Liver (tissue), 9 donors: Measurements from ENCODE around the gene NCOA4. TPM values are rescaled to one million over a fixed set of nuclear protein-coding genes. Genes with fewer than 3 reads are reported as not detected.

ENCODE experiments used
- DNase-seq: peaks from one replicate; pipeline ENCODE4 v3.0.0-alpha.2; 2017; ENCODE audit warnings: low spot score
- H3K27ac ChIP-seq, 2 donors: one replicate each; pipeline ENCODE4 v1.7.0; 2013; ENCODE audit warnings: inconsistent platforms in 2 of 2, low read length in 2 of 2, control low read depth in 1 of 2, low read depth in 1 of 2, mild to moderate bottlenecking in 1 of 2
- H3K27me3 ChIP-seq, 4 donors: one replicate each; pipeline versions ENCODE4 v1.6.1 to v1.7.0; 2013; ENCODE audit warnings: low read length in 3 of 4, inconsistent platforms in 1 of 4, mild to moderate bottlenecking in 1 of 4, moderate library complexity in 1 of 4; ENCODE audit not compliant: control insufficient read depth in 4 of 4, insufficient read depth in 4 of 4
- H3K36me3 ChIP-seq, 4 donors: one replicate each; pipeline versions ENCODE4 v1.6.1 to v1.7.0; 2013; ENCODE audit warnings: low read length in 3 of 4, mild to moderate bottlenecking in 3 of 4, low read depth in 1 of 4, moderate library complexity in 1 of 4; ENCODE audit not compliant: control insufficient read depth in 4 of 4, insufficient read depth in 3 of 4
- H3K4me1 ChIP-seq, 4 donors: one replicate each; pipeline versions ENCODE4 v1.6.1 to v1.7.0; 2013; ENCODE audit warnings: low read length in 3 of 4, mild to moderate bottlenecking in 3 of 4, moderate library complexity in 1 of 4; ENCODE audit not compliant: control insufficient read depth in 4 of 4, insufficient read depth in 4 of 4
- H3K4me3 ChIP-seq, 3 donors: one replicate each; pipeline versions ENCODE4 v1.6.1 to v1.7.0; 2013; ENCODE audit warnings: low read length in 3 of 3, control low read depth in 1 of 3, low read depth in 1 of 3, mild to moderate bottlenecking in 1 of 3
- H3K9ac ChIP-seq, 2 donors: one replicate each; pipeline ENCODE4 v1.7.0; 2013; ENCODE audit warnings: low read length in 2 of 2, mild to moderate bottlenecking in 2 of 2, moderate library complexity in 2 of 2, control low read depth in 1 of 2, low read depth in 1 of 2
- H3K9me3 ChIP-seq, 4 donors: one replicate each; pipeline versions ENCODE4 v1.6.1 to v1.7.0; 2013; ENCODE audit warnings: low read length in 3 of 4; ENCODE audit not compliant: control insufficient read depth in 4 of 4
- EGR1 ChIP-seq, 2 donors: IDR thresholded peaks; 2 replicates each; pipeline ENCODE4 v1.6.1; 2016 to 2018; ENCODE audit warnings: antibody characterized with exemption in 2 of 2, low read depth in 2 of 2
- FOXA1 ChIP-seq: IDR thresholded peaks from 2 replicates; pipeline ENCODE4 v1.6.1; 2016; ENCODE audit warnings: antibody characterized with exemption
- FOXA2 ChIP-seq: IDR thresholded peaks from 2 replicates; pipeline ENCODE4 v1.6.1; 2016; ENCODE audit warnings: antibody characterized with exemption
- GABPA ChIP-seq, 2 donors: IDR thresholded peaks in 1 of 2; conservative IDR thresholded peaks in 1 of 2; 2 replicates each; pipeline ENCODE4 v1.6.1; 2016; ENCODE audit warnings: antibody characterized with exemption in 2 of 2, mild to moderate bottlenecking in 1 of 2, moderate library complexity in 1 of 2
- HNF4G ChIP-seq: IDR thresholded peaks from 2 replicates; pipeline ENCODE4 v1.6.1; 2016; ENCODE audit warnings: antibody characterized with exemption
- JUND ChIP-seq, 2 donors: IDR thresholded peaks; 2 replicates each; pipeline ENCODE4 v1.6.1; 2016; ENCODE audit warnings: antibody characterized with exemption in 2 of 2
- NR2F2 ChIP-seq: IDR thresholded peaks from 2 replicates; pipeline ENCODE4 v1.6.1; 2016; ENCODE audit warnings: antibody characterized with exemption
- RAD21 ChIP-seq, 2 donors: IDR thresholded peaks; 2 replicates each; pipeline ENCODE4 v1.6.1; 2016; ENCODE audit warnings: antibody characterized with exemption in 2 of 2, mild to moderate bottlenecking in 2 of 2
- SP1 ChIP-seq: IDR thresholded peaks from 2 replicates; pipeline ENCODE4 v1.6.1; 2018; ENCODE audit warnings: antibody characterized with exemption, mild to moderate bottlenecking
- TAF1 ChIP-seq: conservative IDR thresholded peaks from 2 replicates; pipeline ENCODE4 v1.6.1; 2016; ENCODE audit warnings: antibody characterized with exemption, mild to moderate bottlenecking
- WGBS: extraction: QIAGEN DNeasy Blood & Tissue Kit; methylation state at CpG from one replicate; pipeline ENCODE4 v1.1.7; 2013; 5-methylcytosine and 5-hydroxymethylcytosine counted together
- polyA plus RNA-seq, 2 donors: library from polyadenylated mRNA; stranded (reverse) in 1 of 2; unstranded in 1 of 2; fragments of 200-250 nt in 1 of 2; fragments of >200 nt in 1 of 2; fragmentation: Nextera tagmentation in 1 of 2; extraction: Ambion mirVana in 1 of 2; gene quantifications; one replicate each; pipeline versions ENCODE4 v1.2.1 to v1.2.3, GENCODE V29; 2013 to 2015
- total RNA-seq, 2 donors: library from RNA; depleted of rRNA; stranded (reverse); fragments of >200 nt; gene quantifications; one replicate each; pipeline ENCODE4 v1.2.3, GENCODE V29; 2014
- TF ChIP-seq, protein P1 (sequence below): IDR thresholded peaks from 2 replicates; pipeline ENCODE4 v1.6.1; 2016; ENCODE audit warnings: antibody characterized with exemption, mild to moderate bottlenecking
- TF ChIP-seq, protein P2 (sequence below): fragments of 150-350 bp; IDR thresholded peaks from 2 replicates; pipeline ENCODE4 v1.5.1; 2017; ENCODE audit warnings: improper control_type of control experiment, low read depth, low read length; ENCODE audit not compliant: missing input control
- TF ChIP-seq, protein P3 (sequence below): IDR thresholded peaks from 2 replicates; pipeline ENCODE4 v1.6.1; 2016; ENCODE audit warnings: antibody characterized with exemption
- TF ChIP-seq, protein P4 (sequence below): IDR thresholded peaks from 2 replicates; pipeline ENCODE4 v1.6.1; 2016; ENCODE audit warnings: antibody characterized with exemption
- donor health status: healthy.
- donor health status: healthy.
- donor health status: healthy.
- donor health status: healthy.
- donor health status: healthy.

The NCOA4 gene
- total and polyA plus RNA-seq, 4 donors: 71.9 to 746 (median 168) TPM

DNA sequence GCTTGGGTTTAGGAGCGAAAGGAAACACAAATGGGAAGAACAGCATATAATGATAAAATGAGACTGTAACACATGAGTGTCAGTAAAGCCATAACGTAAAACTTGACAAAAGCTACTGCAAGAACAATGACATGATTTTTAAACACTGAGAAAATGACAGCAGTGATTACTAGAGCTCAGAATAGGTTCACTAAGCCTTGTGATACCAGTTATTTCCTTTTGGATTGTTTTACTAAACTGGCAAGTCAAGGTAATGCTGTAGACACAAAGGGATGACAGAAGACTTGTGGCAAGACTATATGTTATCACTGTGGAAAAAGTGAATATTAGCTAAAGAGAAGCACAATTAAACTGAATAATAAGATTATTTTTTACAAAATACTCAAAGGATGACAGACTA is 12.7 kb downstream of the NCOA4 start:
- Histone ChIP-seq H3K9ac (no peak overlapping the region), H3K4me1 (peaks cover 13 to 80% (median 71%) of the 10 kb centered on the region in 4 donors), H3K9me3 (no peaks in the 10 kb centered on the region), H3K36me3 (peaks cover 8 to 22% (median 14%) of the 10 kb centered on the region in 4 donors), H3K4me3 (no peak overlapping the region), H3K27me3 (no peaks in the 10 kb centered on the region), H3K27ac (no peak overlapping the region)
- TF ChIP-seq FOXA2 (no peak), SP1 (no peak), NR2F2 (no peak), EGR1 (IDR thresholded peaks at IDR 0.05; ENCODE audit: low read depth in 2 of 2) (no peak), TAF1 (no peak), FOXA1 (no peak), GABPA (IDR thresholded peaks at IDR 0.05 in 1 of 2, conservative IDR thresholded peaks at IDR 0.05 in 1 of 2) (no peak), JUND (IDR thresholded peaks at IDR 0.05) (no peak), RAD21 (IDR thresholded peaks at IDR 0.05) (no peak), HNF4G (no peak)
- TF ChIP-seq, protein P1, sequence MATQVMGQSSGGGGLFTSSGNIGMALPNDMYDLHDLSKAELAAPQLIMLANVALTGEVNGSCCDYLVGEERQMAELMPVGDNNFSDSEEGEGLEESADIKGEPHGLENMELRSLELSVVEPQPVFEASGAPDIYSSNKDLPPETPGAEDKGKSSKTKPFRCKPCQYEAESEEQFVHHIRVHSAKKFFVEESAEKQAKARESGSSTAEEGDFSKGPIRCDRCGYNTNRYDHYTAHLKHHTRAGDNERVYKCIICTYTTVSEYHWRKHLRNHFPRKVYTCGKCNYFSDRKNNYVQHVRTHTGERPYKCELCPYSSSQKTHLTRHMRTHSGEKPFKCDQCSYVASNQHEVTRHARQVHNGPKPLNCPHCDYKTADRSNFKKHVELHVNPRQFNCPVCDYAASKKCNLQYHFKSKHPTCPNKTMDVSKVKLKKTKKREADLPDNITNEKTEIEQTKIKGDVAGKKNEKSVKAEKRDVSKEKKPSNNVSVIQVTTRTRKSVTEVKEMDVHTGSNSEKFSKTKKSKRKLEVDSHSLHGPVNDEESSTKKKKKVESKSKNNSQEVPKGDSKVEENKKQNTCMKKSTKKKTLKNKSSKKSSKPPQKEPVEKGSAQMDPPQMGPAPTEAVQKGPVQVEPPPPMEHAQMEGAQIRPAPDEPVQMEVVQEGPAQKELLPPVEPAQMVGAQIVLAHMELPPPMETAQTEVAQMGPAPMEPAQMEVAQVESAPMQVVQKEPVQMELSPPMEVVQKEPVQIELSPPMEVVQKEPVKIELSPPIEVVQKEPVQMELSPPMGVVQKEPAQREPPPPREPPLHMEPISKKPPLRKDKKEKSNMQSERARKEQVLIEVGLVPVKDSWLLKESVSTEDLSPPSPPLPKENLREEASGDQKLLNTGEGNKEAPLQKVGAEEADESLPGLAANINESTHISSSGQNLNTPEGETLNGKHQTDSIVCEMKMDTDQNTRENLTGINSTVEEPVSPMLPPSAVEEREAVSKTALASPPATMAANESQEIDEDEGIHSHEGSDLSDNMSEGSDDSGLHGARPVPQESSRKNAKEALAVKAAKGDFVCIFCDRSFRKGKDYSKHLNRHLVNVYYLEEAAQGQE: no peak
- TF ChIP-seq, protein P2, sequence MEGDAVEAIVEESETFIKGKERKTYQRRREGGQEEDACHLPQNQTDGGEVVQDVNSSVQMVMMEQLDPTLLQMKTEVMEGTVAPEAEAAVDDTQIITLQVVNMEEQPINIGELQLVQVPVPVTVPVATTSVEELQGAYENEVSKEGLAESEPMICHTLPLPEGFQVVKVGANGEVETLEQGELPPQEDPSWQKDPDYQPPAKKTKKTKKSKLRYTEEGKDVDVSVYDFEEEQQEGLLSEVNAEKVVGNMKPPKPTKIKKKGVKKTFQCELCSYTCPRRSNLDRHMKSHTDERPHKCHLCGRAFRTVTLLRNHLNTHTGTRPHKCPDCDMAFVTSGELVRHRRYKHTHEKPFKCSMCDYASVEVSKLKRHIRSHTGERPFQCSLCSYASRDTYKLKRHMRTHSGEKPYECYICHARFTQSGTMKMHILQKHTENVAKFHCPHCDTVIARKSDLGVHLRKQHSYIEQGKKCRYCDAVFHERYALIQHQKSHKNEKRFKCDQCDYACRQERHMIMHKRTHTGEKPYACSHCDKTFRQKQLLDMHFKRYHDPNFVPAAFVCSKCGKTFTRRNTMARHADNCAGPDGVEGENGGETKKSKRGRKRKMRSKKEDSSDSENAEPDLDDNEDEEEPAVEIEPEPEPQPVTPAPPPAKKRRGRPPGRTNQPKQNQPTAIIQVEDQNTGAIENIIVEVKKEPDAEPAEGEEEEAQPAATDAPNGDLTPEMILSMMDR: no peak
- TF ChIP-seq, protein P3, sequence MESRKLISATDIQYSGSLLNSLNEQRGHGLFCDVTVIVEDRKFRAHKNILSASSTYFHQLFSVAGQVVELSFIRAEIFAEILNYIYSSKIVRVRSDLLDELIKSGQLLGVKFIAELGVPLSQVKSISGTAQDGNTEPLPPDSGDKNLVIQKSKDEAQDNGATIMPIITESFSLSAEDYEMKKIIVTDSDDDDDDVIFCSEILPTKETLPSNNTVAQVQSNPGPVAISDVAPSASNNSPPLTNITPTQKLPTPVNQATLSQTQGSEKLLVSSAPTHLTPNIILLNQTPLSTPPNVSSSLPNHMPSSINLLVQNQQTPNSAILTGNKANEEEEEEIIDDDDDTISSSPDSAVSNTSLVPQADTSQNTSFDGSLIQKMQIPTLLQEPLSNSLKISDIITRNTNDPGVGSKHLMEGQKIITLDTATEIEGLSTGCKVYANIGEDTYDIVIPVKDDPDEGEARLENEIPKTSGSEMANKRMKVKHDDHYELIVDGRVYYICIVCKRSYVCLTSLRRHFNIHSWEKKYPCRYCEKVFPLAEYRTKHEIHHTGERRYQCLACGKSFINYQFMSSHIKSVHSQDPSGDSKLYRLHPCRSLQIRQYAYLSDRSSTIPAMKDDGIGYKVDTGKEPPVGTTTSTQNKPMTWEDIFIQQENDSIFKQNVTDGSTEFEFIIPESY: no peak
- TF ChIP-seq, protein P4, sequence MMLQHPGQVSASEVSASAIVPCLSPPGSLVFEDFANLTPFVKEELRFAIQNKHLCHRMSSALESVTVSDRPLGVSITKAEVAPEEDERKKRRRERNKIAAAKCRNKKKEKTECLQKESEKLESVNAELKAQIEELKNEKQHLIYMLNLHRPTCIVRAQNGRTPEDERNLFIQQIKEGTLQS: no peak
- DNase-seq: no peak
- 84% methylated on average over 2 of the region's 2 CpGs for WGBS

DNA sequence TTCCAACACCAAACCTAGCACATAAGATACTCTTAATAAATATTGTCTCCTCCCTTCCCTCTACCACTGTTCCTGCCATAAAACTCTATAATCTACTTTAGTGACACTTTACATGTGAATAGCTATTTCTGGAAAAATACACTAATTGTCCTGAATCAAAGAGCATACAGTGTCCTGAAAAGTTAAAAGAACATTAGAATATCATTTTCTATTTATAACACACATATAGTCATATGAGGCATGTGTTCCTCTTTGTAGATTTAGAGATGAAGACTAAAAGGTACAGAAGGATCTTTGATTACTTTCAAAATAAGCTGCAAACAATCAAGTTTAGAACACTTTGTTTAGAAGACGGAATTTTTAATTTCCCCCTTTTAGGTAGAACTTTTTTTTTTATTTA is 13.6 kb downstream of the NCOA4 start:
- no peak overlapping the region for H3K4me3 ChIP-seq
- H3K27ac ChIP-seq: no peak overlapping the region
- H3K9ac ChIP-seq: no peak overlapping the region
- TF ChIP-seq, protein P4: no peak
- TF ChIP-seq, protein P3: no peak
- TF ChIP-seq FOXA2 (no peak), EGR1 (IDR thresholded peaks at IDR 0.05; ENCODE audit: low read depth in 2 of 2) (no peak)
- no peak for DNase-seq
- H3K9me3 ChIP-seq: no peaks in the 10 kb centered on the region
- peaks cover 14 to 83% (median 72%) of the 10 kb centered on the region in 4 donors for H3K4me1 ChIP-seq
- no peaks in the 10 kb centered on the region for H3K27me3 ChIP-seq
- WGBS: 85% methylated on average over 1 of the region's 1 CpG
- H3K36me3 ChIP-seq: peaks cover 8 to 28% (median 22%) of the 10 kb centered on the region in 4 donors
